Retinal pigment epithelial cell (primary cell): ENCODE data around the gene TKTL2.

Source experiments
- DNase-seq: peaks from one replicate; pipeline ENCODE4 v3.0.0-alpha.2; 2010; ENCODE audit warnings: low read depth
- H3K4me3 ChIP-seq: 2 replicates; pipeline ENCODE4 v1.5.1; 2011; ENCODE audit warnings: mild to moderate bottlenecking, low read length, control low read depth, moderate library complexity
- TF ChIP-seq, protein P1 (sequence below): conservative IDR thresholded peaks from 2 replicates; pipeline ENCODE4 v1.5.1; 2011; ENCODE audit warnings: low read depth, low read length, control low read depth, inconsistent platforms

Gene TKTL2

DNA sequence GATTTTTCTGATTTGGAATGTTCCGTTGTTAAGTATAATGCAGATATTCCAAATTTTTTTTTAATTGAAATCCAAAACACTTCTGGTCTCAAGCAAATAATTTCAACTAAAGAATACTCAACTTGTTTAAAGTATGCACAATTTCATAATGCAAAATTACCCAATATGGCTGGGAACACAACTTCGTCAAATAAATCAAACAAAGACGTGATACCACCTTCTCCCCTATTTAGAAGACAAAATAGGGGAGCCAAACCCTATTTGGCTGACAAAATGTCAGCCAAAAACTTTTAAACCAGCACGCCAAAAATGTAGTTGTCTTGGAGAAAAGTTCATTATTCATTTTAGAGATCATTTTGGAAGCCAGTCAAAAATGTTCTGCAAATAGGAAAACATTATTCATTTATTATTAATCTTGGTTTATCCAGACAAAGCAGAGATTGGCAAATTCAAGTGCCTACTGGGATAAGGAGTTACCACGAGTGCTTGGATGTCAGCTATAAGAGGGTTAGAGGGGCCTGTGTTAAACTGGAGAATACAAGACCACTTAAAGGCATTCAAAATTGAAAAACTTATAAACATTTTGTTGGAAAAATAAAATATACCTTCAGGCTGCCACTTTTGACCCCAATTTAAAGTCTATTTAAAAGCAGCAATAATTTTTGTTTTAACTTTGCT lies 3.3 kb upstream of the TKTL2 start:
- DNase-seq: no peak
- TF ChIP-seq, protein P1, sequence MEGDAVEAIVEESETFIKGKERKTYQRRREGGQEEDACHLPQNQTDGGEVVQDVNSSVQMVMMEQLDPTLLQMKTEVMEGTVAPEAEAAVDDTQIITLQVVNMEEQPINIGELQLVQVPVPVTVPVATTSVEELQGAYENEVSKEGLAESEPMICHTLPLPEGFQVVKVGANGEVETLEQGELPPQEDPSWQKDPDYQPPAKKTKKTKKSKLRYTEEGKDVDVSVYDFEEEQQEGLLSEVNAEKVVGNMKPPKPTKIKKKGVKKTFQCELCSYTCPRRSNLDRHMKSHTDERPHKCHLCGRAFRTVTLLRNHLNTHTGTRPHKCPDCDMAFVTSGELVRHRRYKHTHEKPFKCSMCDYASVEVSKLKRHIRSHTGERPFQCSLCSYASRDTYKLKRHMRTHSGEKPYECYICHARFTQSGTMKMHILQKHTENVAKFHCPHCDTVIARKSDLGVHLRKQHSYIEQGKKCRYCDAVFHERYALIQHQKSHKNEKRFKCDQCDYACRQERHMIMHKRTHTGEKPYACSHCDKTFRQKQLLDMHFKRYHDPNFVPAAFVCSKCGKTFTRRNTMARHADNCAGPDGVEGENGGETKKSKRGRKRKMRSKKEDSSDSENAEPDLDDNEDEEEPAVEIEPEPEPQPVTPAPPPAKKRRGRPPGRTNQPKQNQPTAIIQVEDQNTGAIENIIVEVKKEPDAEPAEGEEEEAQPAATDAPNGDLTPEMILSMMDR: no peak
- no peak overlapping the region for H3K4me3 ChIP-seq

DNA sequence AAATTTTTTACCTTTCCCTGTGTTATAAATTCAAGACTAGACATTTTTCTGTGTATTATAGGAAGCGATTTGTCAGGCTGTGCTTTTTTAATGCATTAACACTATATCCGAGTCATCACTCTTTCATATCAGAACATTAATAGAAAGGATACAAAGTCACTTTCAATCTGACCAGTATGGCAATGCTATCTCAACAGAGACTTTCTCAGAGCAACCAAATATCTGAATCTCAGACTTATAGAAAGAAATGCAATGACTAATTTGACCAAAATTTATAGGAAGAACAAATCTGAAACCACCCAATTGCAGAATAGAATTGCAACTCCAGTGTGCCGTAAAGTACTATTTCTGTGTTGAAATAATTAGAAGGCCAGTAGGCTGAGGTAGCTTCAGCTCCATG lies 473 bp upstream of the TKTL2 start:
- DNase-seq: no peak
- H3K4me3 ChIP-seq: no peak overlapping the region
- TF ChIP-seq, protein P1: no peak

DNA sequence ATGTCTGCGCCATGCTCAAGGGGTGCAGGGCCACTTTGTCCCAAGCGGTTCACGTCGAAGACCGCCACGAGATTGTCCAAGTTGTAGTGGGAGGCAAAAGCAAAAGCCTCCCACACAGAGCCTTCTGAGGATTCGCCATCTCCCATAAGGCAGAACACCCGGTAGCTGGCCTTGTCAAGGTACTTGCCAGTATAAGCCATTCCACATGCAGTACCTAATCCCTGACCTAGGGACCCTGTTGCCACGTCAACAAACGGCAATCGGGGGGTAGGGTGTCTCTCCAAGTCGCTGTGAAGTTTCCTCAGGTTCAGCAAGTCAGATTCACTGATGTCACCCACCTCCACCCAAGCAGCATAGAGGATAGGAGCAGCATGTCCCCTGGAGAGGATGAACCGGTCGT lies 424 bp downstream of the TKTL2 start:
- TF ChIP-seq, protein P1: no peak
- DNase-seq: no peak
- no peak overlapping the region for H3K4me3 ChIP-seq

DNA sequence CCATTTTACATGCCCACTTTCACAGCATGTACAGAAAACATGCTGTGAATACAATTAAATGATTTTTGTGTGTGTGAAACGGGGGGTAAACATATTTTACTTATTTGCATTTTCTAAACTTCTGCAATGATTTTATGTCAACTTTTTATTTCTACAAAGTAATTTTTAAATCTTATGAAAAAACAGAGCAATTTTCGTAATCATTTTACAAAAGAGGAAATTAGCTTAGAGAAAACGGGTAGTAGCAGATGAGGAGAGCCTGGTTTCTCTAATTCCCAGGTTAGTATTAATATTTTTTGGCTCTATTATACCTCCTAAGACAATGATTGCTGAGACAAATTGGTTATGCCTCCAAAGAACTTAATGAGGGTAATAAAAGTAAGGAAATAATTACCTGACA lies 3.2 kb downstream of the TKTL2 start:
- no peak overlapping the region for H3K4me3 ChIP-seq
- DNase-seq: no peak
- TF ChIP-seq, protein P1: no peak

DNA sequence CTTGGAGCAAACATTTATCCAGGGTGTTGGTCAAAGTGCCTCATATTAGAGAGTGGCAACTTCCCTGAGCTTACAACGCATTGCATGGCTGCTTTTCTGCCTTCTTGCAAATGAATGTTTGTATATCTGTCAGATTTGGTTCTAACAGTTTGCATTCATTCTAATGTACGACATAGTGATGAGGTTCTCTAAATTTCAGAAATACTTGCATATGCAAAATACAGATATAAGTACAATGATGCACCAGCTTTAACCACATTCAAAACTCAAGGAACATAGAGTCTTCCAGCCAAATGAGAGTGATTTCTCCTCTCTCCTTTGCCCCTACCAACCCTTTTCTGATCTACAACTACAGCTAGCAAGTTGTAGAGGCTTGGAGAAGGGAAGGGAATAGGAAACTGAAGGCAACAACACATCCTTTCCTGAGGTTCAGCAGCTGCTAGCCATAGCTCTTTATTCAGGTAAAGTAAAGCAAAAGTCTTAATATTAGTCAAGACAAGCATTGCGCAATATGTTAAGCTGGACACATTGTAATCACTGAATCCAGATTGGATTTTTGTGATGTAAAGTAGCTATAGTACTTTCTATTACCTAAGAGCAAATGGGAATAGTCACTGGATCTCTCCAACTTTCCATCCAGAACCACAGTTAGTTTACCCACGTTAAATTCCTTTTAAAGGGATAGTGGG lies 6.3 kb downstream of the TKTL2 start:
- DNase-seq: no peak
- TF ChIP-seq, protein P1: no peak
- no peak overlapping the region for H3K4me3 ChIP-seq

DNA sequence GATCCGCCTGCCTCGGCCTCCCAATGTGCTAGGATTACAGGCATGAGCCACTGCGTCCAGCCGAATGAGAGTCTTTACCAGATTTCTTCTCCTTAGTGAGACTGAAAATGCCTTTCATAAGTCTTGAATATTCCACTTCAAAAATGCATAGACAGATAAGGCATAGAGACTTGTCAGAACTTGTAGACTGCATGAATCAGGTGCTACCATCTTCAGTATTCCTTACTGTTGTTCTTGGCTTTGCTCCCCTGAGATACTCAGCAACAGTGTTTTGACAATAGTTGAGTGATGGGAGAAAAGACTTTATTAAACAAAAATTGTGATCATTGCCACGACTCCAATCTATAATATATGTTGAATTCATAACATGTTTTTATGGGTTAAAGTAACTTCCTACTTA lies 11.0 kb downstream of the TKTL2 start:
- TF ChIP-seq, protein P1: no peak
- DNase-seq: no peak
- H3K4me3 ChIP-seq: no peak overlapping the region
